HG03460 (cell line): ENCODE results near the gene GLT1D1.

Experiments
- ATAC-seq: cut with Tn5 transposase; IDR thresholded peaks from one replicate; pipeline ENCODE4 v1.9.1; 2021; ENCODE audit not compliant: unreplicated experiment

GLT1D1 gene

DNA sequence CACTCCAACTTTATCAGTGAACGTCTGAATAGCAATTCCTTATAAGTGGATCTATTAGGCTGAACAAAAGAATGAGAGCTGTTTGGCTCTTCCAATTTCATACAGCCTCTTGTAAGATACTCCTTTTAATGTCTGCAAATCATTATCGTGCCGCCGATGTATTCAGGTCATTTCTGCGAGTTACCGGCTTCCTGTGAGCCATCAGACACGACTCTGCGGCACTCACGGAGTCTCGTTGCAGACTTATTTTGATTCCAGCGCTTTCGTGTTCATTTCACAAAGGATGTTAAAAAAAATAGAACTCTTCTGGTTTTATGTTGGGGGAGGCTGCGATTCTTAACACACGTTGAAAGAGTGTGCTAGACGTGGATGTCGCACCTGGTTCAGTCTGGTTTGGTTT, 106.6 kb downstream of the GLT1D1 start:
- ATAC-seq: no peak

DNA sequence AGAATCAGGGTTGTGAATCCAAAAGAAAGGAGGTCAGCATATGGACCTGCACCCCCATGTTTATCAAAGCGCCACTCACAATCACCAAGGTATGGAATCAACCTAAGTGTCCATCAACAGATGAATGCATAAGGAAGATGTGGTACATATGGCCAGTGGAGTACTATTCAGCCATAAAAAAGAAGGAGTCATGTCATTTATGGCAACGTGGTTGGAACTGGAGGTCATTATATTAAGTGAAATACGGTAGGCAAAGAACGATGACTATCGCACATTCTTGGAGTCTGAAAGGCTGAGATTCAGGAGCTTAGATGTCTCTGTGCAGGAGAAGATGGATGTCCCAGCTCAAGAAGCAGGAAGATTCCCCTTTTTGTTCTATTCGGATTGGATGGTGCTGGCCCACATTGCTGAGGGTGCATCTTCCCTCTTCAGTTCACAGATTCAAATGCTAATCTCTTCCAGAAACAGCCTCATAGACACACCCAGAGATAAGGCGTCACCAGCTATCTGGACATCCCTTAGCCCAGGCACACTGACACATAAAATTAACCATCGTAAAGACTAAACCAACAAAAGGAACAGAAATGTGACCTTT, 108.1 kb downstream of the GLT1D1 start:
- ATAC-seq: no peak

DNA sequence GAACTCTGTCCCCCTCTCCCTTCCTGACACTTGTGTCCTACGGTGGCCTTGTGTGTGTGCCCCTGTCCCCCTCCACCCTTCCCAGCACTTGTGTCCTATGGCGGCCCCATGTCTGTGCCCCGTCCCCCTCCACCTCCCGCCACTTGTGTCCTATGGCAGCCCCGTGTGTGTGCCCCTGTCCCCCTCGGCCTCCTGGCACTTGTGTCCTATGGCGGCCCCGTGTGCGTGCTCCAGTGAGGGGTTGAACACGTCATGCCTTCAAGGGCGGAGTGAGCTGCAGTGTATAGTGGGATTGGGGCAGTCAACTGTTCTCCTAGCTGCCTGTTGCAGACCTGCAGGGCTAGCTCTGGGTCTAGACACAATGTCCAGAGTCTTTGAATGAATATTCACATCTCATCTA, 108.7 kb downstream of the GLT1D1 start:
- ATAC-seq: no peak

DNA sequence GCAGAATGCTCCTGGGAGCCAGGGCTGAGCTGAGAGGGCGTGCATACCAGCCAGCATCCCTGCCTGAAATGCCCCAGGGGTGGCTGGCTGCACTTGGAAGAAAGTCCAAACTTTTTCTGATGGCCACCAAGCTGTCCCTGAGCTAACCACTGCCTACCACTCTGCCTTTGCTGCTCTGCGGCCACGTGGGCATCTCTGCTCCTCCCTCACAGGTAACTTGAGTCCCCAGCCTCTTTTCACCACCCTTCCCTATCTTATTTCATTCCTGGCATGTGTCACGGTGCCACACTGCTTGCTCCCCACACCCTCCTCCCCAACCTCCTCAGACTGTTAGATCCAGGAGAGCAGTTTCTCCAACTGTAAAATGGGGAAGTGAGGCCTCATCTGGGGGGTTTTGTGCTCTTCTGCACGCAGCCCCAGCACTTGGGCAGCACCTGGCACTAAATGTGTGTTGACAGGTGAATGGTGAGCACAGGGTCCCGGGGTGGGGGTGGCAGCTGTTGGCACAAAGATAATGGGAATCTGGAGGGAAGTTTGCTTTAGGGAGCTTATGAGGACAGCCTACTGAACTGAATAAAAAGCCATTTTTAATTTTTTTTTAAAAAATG, 113.0 kb downstream of the GLT1D1 start:
- no peak for ATAC-seq

DNA sequence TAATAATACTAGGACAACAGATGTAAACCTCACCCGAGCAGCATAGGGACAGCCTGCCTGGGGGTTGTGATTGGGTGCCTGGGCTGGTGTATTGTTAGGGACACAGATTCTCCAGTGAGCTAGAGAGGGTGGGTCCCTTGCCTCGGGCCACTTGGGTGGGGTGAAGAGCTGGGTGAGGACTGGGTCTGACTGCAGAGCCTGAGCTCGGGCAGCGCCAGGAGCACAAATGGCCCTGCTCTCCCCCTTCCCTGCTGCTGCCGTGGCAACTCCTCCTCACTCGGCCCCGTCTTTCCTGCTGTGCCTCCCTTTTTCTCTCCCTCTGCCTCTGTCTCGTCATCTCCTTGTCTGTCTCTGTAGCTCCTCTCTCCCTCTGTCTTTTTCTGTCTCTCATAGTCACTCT, 115.4 kb downstream of the GLT1D1 start:
- ATAC-seq: no peak

DNA sequence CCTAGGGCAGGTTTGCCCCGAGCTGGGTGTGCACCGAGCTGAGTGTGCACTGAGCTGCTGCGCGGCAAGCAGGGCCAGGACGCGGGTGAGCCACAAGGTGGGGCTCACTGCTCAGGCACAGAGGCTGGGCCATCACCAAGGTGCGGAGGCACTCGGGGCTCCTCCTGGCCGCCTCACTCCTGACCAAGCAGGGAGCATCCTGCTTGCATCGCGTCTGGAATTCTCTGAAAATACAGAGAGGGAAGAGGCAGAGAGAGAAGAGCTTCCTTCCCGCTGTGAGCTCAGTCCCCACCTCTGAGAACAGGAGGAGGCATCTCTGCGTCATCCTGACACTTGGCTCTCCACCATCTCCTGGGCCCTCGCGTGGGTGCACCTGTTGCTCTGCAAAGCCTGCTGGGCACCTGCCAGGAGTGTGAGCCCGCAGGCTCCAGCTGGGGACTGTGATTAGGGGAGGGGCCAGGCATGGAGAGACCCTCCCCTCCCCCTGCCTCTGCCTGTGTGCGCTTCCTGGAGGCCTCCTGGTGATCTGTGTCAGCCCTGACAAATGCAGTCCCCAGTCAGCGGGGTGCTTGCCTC, 116.3 kb downstream of the GLT1D1 start:
- ATAC-seq: peak; percentile 87

DNA sequence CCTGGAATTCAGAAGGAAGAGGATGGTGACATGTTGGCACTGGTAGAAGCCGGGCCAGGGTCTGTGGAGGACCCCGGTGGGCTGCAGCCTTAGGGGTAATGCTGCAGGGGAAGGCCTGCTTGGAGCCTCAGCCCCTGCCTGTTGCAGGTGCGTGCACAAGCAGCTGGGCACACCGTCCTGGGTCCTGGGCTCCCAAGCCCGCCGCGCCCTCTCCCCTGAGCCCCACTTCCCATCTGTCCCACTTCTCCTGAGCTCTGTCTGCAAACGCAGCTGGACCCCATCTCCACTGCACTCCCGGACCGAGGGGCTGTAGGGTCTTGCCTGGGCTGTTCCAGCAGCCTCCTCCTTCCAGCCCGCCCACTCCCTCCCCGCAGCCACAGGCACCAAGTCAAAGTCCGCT, 116.8 kb downstream of the GLT1D1 start:
- ATAC-seq: no peak

DNA sequence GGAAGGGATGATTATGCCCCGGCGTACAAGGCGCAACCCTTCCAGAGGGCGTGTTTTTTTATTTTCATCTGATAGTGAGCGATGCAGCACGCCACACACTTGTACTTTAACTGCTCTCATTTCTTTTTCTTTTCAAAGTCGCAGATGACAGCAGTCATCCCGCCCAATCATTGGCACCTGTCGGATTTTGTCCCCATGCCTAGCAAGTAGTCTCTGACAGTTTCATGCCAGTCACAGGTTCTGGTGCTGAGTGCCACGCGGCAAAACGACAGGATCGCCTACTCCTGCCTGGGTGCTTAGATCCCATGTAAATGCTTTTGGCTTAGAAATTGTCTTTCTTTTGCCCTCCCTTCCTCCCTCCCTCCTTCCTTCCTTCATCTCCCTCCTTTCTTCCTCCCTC, 117.7 kb downstream of the GLT1D1 start:
- ATAC-seq: no peak

DNA sequence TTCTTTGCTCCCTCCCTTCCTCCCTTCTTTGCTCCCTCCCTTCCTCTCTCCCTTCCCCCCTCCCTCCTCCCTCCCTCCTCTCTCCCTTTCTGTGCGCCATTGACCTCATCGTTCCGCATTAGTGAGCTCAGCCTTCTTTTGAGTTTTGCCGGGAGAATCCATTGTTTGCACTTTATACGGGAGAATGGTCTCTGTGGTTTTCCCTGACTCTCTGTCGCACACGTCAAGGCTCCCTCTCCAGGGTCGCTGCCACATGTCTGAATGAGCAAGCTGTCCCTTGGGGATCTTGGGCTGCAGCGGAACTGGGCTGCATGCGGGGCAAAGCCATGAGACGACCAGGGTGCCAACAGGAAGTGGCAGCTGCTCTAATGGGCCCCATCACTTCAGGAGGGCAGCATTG, 118.5 kb downstream of the GLT1D1 start:
- ATAC-seq: no peak

DNA sequence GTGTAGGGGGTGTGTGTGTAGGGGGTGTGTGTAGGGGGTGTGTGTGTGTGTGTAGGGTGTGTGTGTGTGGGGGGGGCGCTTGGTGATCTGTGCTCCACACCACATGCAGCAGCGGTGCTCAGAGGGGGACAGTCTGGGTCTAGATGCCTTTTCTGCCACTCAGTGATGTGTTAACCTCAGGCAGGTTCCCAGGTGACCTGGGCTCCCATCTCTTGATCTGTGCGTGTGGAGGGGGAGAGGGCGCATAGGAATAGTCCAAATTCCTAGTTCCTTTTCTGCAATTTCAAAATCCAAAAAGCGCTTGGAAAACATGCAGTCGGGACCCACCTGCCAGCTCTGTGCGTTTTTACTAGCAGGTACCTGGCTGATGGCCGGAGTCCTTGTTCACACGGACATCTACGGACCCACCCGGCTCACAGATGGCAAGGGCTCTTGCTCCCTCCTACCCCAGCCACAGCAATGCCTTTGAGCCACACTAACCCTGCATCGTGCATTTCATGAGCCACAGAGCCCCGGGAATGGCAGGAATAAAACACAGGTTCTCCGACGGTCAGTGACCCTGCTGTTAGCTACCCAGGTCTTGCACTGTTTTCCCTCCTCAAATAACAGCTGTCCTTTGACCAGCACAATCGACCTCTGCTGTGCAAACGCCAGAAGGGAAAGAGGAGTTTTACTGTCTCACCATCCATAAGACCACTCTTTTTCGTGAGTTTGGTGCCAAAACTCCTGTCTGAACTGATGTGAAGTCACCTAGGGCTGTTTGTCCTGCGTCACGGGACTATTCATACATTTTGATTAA, 120.8 kb downstream of the GLT1D1 start:
- no peak for ATAC-seq

DNA sequence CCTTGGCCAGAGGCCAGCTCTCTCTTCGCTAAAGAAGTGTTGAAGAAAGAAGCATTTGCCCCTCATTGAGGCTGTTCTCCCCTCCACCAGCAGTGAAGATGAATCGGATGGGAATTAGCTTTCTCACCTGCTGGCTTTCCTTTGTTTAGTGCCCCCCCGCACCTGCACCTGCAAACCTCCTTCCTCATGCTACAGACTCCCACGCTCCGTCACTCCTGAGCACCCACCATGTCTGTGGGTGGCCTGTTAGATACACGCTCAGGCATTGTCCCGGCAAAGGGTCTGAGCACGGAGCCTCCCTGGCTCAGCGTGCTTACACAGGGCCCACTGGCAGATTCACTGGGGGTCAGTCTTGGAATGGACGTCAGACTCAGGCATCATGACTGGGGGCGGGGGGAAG, 121.6 kb downstream of the GLT1D1 start:
- no peak for ATAC-seq

DNA sequence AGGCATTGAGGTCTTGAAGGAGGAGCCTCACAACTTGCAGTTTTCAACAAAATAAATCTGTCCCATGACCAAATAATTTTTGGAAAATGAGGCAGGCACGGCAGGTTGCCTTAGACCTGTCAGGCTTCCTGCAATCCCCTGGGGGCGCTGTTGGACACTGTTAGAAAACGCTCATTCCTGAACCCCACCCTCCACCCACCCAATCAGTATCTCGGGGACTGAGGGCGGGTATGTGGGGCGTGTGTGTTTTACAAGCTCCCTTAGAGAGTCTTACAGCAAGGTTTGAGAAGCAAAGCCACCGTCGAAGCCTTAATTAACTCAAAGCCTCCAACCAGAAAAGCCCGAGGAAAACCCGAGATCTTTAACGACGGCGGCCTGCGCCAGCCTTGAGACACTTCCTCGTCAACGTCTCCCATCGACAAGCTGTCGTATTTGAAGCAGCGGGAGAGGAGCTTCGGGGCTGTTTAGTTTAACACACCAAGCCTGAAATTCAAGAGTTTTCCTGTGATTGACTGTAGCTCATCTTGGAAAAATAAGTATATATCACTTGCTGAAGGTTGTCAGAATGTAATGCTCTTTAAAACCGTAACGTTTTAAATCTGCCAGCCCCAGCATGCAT, 123.0 kb downstream of the GLT1D1 start:
- no peak for ATAC-seq

DNA sequence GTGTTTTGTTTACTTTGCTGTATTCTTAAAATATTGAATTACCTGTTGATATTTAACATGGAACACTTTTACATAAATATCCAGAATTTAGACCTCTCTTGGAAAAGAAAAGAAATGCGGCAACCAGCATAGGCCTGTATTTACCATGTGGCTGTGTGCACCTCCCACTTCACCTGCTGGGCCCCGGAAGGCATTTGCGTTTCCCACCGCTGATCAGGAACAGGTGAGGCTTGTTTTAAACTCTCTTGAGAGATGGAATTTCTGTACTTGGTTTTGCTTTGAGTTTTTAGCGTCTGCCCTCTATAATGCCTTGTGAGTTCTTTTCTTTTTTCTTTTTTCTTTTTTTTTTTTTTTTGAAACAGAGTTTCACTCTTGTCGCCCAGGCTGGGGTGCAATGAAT, 124.2 kb downstream of the GLT1D1 start:
- ATAC-seq: no peak

DNA sequence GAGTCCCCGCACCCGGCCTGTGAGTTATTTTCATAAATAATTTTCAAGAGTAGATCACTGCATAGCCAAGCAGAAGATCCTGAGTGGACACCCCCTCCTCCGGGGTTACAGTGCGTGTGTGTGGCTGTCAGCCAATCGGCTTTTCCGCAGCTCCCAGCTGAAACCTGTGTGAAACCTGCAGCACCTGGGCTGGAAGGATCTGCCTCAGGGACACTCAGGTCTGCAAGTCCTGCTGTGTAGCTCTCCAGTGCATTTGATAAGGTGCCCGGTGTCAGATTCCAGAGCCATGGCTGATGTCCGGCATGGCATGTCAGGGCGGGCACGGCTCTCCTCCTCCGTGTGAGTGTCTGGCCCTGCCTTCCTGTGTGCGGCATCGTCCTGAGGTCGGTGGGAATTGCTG, 124.8 kb downstream of the GLT1D1 start:
- no peak for ATAC-seq

DNA sequence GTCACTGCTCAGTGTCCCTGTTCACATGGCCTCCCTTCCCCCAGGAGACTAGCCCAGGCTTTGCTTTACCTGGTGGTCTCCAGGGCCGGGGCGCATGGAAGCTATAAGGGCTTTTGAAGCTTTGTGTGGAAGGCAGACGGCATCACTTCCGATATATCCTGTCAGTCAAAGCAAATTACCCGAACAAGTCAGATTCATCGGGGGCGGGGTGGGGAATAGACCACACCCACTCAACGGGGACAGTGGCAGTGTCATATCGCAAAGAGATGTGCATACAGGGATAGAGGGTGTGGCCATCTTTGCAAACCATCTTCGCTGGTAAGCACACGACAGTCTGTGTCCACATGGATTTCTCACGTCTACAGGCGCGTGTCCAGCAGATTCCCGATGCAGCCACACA, 127.3 kb downstream of the GLT1D1 start:
- ATAC-seq: no peak

DNA sequence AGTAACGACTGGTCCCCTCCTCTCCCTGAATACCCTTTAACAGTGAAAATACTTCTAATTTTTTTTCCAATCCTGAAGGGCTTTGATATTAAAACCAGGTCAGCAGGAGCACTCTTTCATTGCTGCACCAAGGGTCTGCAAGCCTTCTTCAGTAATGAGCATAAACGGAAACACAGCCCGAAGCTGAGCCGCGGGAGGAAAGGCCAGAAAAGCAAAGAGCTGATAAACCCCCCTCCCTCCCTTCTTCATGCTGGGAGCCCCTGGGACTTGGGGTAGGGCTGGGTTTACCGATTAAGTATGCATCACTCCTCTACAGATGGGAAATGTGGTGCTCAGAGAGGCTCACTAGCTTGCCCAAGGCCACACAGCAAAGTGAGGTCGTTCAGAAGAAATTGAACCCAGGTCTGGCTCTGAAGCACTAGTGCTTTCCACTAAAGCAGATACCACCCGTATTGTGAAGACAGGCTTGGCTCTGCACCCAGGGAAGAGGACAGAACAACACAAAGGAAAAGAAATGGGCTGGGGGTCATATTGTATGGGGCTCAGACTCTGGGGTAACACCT, 128.8 kb downstream of the GLT1D1 start:
- no peak for ATAC-seq

DNA sequence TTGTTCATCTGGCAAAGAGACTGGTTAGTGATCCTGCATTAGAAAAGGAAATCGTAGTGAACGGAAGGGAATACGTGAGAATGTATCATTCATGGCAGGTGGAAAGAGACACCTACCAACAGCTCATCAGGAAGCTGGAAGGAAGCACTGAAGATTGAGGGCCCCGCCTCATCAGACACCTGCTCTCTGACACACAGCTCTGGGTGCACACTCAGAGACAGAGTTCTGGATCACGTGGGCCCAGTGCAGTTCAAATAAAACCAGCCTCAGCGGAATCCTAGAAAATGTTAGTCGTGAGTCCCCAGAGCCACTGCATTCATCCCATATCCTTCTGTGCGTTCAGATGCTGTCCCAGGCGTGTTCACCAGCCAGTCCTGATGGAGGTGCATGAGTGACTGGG, 129.7 kb downstream of the GLT1D1 start:
- ATAC-seq: no peak

DNA sequence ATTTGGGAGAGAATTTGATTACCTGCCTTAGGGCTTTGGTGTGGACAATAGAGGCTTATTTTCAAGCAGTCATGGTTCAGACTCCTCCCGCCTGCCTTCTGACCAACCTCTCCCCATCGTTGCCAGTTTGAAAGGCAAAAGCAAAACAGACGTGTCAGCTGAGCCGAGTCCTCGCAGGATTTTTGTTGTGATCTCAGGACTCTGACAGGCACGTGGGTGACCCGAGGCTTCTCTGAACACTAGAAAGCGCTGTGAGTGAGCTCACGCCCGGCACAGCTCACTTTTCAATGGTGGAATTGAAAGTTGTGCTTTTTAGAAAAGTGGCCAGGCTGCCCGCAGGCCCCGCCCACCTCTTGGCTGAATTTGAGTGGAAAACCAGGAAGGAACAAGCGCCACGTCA, 130.1 kb downstream of the GLT1D1 start:
- no peak for ATAC-seq

DNA sequence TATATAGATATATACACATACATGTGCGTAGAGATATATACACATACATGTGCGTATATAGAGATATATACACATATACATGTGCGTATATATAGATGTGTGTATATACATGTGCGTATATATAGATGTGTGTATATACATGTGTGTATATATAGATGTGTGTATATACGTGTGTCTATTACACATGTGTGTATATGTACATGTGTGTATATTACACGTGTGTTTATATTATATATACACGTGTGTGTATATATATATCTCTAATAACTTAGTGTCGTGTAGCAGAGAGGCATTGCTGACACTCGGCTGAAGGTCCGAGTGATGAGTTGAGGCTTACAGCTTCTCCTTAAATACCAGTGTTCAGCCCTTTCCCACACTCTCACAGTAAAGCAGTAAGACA, 133.7 kb downstream of the GLT1D1 start:
- no peak for ATAC-seq

DNA sequence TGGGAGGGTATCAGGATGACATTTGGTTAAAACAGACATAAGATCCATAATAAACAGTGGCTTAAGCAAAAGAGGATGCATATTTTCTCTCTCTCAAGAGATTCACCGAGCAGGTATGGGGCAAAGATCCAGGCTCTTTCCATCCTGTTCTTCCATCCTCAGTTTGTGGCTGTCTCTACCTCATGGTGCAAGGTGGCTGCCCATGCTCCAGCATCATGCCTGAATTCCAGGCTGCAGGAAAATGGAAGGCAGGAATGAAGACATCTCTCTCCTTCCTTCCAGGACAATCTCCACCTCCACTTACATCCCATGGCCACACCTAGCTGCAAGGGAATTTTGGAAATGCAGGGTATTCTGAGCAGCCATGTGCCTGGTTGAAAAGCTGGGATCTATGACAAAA, 136.0 kb downstream of the GLT1D1 start:
- no peak for ATAC-seq

DNA sequence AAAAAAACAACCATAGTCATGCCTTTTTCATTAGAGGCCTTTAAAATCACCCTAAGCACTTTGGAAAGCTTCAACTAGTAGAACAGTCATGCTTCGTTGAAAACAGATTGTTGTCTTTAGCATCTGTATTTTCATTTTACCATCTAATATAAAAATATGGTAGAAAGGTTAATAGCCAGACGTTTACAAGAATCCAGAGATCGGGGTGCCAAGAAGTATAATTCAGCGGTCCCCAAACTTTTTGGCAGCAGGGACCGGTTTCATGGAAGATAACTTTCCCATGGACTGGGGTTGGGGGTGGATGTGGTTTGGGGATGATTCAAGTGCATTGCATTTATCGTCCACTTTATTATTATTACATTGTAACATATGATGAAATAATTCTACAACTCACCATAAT, 138.4 kb downstream of the GLT1D1 start:
- ATAC-seq: no peak
